RKO (cell line): ENCODE measurements around the gene PPFIA2.
"Not testable (repeated sequence)": the region's sequence is repeated elsewhere in the genome, so short reads cannot be mapped to it uniquely, and the experiment has no call there.

ENCODE experiments used
- DNase-seq: peaks from one replicate; pipeline ENCODE4 v3.0.0-alpha.2; 2016; ENCODE audit warnings: low spot score

PPFIA2 gene

GRCh38 chr12:81668475-81668874, 90.7 kb downstream of the PPFIA2 start:
- DNase-seq = peak; percentile 87

DNA sequence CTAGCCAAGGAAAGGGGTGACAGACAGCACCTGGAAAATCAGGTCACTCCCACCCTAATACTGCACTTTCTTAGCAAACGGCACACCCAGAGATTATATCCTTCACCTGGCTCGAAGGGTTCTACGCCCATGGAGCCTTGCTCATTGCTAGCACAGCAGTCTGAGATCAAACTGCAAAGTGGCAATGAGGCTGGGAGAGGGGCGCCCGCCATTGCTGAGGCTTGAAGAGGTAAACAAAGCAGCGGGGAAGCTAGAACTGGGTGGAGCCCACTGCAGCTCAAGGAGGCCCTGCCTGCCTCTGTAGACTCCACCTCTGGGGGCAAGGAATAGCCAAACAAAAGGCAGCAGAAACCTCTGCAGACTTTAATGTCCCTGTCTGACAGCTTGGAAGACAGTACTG, 99.8 kb downstream of the PPFIA2 start:
- not testable (repeated sequence) for DNase-seq

DNA sequence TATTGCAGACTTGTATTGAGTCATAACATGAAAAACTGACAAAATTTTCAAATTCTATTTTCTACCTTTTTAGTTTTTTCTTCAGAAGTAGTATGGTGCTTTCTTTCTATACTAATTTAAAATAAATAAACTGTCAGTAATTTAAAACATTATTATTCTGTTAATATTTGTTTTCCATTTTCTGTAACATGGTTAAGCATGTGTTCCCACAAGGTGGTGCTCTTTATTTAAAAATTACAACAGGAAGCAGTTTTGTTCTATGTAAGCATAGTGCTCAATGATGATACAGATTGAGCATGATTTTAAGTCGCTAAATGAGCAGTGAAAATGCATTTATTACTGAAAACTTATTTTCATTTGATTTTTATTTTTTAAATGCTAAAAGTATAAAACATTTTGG, 114.6 kb downstream of the PPFIA2 start:
- DNase-seq = peak; percentile 79

DNA sequence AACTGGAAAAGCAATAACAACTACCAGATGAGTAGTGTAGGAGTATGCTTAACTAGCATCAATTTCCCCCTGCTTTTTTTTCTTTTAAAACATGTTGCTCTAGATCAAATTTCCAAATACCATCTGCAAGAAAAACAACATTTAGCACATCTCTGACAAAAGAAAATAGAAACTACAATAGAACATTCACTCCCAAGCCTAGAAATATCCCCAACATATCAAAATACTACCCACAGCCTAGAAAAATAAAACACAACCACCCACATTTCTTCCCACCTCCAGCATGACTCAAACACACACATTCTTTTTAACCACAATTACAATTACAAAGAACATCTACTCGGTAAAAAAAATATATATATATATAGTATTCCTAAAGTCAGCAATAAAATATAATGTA, 120.0 kb downstream of the PPFIA2 start:
- DNase-seq = no peak

GRCh38 chr12:81633127-81633526, 126.0 kb downstream of the PPFIA2 start:
- no peak for DNase-seq

- peak; percentile 71 for DNase-seq
These were observed 131.6 kb downstream of the PPFIA2 start for GRCh38 chr12:81627336-81628189.

DNA sequence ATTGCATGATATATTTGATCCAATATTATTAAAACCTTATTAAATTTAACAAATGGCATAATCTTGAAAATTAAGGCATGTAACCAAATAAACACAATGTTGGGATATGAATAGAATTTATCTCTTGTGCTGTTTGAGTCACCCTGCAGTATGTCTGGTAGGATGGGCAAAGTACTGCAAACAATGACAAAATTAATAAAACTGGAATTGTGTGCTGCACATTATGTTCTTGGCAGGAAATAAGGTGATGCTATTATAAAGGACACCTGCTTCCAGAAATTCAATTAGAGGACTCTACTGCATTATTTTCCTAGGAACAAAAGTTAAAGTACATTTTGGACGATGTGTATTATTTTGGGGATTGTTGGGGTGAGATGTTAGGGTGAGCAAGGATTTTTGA, 132.7 kb downstream of the PPFIA2 start:
- no peak for DNase-seq

DNA sequence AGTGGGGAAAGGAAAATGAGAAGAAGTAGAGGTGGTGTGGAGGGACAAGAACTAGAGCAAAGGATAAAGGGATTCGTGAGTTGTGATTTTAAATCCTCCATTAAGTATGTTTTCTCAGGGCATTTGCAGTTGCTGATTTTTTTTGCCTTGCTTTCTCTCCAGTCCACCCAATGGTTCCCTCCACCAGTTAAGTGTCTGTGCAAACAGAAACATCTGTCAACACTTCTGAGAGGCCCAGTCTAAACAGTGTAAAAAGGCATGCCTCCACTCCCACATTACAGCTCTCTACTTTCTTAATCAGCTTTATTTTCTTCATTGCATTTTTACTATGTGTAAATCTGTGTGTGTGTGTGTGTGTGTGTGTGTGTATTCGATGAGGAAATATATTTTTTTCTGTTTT, 141.2 kb downstream of the PPFIA2 start:
- DNase-seq = no peak

DNA sequence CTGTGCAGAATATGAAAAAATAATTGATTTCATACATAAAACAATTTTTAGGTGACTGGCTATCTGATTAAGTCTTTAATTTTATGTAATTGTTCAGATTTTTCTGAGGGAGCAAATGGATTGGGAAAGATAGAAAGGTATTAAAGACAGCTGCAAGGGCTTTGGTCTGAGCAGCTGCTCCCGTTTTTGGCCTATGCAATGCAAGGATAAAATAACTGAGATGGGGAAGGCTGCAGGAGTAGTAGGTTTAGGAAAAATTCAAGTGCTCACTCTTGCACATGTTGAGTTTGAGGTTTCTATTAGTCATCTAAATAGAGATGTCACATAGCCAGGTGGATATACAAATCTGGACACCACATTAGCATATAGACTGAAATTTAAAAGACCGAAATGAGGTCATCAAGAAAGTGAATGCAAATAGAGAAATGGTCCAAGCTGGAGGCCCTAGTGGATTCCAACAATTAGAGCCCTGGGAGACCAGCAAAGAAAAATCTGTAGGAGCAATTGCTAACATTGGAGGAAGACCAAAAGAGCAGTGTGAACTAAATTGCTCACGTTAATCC, 144.0 kb downstream of the PPFIA2 start:
- DNase-seq = no peak

- peak; percentile 36 for DNase-seq
These were observed 147.9 kb downstream of the PPFIA2 start for GRCh38 chr12:81610955-81611889.

DNA sequence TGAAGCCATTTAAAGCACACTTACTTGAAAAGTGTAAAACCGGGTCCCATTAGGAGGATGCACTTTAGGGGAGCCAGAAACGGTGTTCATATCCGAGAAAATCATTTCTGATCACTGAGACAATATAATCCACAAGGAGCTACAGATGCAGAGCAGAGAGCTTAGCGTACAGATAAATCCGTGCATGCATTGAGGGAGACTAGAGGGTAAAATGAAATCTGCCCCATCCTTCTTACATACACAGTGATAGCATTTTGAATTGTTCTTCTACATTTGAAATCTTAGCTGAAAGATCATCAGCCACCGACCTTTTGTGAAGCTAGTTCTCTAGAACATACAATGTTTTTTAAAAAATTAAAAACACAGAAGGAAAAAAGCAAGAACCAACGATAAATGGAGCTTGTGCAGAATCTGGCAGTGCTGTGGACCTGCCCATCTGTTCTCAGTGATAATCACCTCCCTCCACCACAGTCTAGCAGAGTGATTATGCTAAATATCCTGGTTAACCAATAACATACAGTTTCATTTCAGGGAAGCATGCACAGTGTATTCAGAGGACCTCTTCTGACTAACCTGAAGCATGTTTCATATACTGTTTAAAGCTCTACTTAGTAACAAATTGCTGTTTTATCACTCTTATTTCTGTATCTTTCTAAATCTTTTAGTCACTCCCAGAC, 161.1 kb downstream of the PPFIA2 start:
- DNase-seq = no peak

DNA sequence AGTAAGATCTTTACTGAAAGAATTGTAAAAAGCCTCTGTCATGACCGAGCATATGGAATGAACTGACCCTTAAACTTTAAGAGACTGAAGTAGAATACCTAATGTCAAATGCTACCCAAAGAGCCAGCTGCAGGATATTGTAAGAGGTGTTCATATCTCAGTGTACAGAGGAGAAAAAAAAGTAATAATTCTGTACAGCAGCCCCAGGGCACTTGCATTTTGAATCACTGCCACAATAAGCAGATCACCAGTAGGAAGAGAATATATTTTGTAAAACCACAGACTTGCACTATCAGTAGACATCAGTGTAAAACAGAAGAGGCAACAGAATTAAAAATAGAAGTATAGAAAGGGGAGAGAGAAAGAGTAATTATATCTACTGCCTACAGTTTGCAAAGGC, 162.6 kb downstream of the PPFIA2 start:
- DNase-seq = no peak

DNA sequence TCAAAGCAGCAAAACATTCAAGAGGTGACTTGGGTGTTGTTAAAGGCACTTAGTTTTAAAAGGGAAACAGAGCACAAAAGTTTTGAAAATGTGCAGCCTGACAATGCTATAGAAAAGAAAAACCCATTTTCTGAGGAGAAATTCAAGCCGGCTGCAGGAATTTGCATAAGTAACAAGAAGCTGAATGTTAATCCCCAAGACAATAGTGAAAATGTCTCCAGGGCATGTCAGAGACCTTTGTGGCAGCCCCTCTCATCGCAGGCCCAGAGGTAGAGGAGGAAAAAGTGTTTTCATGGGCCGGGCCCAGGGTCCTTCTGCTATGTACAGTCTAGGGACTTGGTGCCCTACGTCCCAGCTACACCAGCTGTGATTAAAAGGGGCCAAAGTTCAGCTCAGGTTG, 167.9 kb downstream of the PPFIA2 start:
- DNase-seq = no peak

DNA sequence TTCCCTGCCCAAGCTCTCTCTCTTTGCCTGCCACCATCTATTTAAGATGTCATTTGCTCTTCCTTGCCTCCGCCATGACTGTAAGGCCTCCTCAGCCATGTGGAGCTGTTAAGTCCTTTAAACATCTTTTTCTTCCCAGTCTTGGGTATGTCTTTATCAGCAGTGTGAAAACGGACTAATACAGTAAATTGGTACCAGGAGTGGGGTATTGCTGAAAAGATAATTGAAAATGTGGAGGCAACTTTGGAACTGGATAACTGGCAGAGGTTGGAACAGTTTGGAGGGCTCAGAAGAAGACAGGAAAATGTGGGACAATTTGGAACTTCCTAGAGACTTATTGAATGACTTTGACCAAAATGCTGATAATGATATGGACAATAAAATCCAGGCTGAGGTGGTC, 168.4 kb downstream of the PPFIA2 start:
- not testable (repeated sequence) for DNase-seq

DNA sequence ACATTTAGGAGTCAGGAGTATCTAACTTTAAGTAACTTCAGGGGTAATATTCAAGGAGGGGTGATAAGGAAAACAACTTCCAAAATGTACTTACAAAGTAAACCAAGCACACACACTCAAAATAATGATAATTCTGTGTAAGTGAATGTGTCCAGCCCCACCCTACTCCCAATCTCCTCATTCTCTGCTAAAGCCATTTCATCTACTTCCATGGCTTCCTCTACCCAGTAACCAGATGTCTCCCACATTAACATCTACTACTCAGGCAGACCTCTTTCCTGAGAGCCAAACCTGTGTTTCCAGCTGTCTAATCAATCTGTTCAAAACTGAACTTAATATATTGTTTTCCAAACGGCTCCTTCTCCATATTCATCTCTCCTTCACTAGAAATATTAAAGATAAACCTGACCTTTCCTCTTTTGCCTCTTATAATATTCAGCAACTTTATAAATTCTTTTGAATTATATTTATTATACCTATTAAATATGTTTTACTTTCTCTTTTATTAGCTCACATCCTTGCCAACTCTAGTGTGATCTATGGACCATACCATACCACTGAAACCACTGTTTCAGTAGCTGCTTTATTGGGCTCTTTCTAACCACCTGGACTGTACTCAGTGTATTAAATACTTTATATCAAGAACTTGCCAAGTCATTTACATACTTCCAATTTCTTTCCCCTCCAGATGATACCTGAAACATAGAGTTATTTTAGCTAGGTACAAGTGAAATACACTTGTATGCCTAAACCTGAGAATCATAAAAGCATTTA, 170.7 kb downstream of the PPFIA2 start:
- no peak for DNase-seq

GRCh38 chr12:81585787-81586186, 173.4 kb downstream of the PPFIA2 start:
- peak; percentile 24 for DNase-seq

DNA sequence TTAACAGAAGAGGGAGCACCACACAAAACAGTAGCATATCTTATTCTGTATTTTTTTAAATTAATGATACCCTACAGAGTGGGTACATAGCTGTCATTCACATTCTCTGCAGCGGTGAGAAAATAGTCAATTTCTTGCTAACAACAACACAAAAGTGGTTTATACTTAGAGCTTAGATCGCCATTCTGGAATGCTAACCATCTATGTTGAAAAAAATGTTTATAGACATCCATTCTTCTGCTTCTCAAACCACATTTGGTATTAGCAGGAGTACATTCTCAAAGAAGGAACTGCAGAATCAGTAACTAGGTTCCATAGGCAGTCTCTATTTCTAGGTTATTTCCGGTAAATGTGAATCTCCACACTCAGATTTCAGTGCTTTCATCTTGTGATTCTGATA, 185.9 kb downstream of the PPFIA2 start:
- DNase-seq = no peak

- no peak for DNase-seq
These were observed 186.7 kb downstream of the PPFIA2 start for GRCh38 chr12:81572411-81572810.

DNA sequence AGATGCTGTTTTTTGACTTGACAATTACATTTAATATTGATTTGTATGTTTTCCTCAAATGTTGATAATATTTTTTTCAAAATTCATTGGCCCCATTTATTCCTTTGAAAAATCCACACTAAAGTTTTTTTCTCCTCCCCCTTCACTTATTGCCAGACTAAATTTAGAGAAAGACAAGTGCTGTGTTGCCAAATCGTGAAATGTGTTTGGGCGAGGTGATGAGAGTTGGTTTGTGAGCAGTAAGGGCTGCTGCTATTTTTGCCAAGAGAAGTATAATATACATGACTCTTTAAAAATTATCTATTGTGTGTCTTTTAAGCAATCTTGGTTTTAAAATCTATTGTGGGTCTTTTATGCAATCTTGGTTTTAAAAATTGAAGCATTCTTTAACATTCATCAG, 188.9 kb downstream of the PPFIA2 start:
- DNase-seq = no peak

DNA sequence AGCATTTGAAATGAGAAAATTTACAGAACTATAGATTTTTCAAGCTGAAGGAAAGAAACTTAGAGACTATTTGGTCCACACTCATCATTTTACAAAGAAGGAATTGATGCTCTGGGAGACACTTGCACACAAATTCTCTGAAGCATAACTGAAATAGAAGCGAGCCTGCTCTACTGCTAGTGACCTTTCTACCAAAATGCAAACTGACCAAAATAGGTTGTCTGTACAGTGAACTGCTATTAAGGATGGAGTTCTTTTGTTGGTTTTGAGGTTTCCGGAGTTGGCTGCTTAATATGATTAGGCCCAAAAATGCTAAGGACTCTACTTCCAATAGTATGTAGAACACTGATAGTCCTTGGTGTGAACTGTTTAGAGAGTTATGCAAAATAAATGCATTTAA, 194.9 kb downstream of the PPFIA2 start:
- no peak for DNase-seq

DNA sequence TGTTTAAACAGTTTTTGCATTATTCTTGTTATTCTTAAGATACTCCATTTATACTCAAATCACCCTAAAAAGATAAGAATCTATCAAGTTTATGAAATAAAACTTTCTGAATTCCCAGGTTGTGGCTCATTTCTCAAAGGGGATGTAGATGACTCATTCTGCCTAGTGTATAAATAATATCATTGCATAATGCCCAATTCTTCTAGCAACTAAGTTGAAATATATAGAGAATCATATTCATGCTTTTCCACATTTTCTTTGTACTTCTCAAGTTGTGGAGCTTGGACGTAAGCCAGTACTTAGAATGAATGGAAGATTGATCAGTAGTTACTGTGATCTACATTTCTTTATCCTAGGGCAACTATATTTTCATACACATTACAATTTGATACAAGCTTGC, 201.1 kb downstream of the PPFIA2 start:
- peak; percentile 2 for DNase-seq
